NB4 (cell line): Measurements from ENCODE around the gene TXLNB.
A peak's percentile ranks its signal among the peaks of the same experiment; 100 is the strongest.

Source experiments
- DNase-seq: peaks from one replicate; pipeline ENCODE4 v3.0.0; 2010; ENCODE audit warnings: low read depth
- H3K4me3 ChIP-seq: one replicate; pipeline ENCODE4 v1.5.1; 2011; ENCODE audit warnings: mild to moderate bottlenecking, low read depth, low read length, moderate library complexity
- CTCF ChIP-seq: IDR thresholded peaks from one replicate; pipeline ENCODE4 v1.5.1; 2012; ENCODE audit warnings: low read depth, low read length
- MAX ChIP-seq: IDR thresholded peaks from 2 replicates; pipeline ENCODE4 v1.6.1; 2011; ENCODE audit warnings: low read depth, low read length
- MYC ChIP-seq: IDR thresholded peaks from 2 replicates; pipeline ENCODE4 v1.6.1; 2011; ENCODE audit warnings: low read depth, low read length
- POLR2A ChIP-seq: IDR thresholded peaks from 2 replicates; pipeline ENCODE4 v1.6.1; 2011; ENCODE audit warnings: mild to moderate bottlenecking; ENCODE audit not compliant: insufficient read length; ENCODE audit errors: extremely low read depth

The TXLNB gene

GRCh38 chr6:139291813-139292619 is at the start of gene TXLNB:
Gene TXLNB (minus strand): TSS chr6:139291998. CDS start chr6:139288899, 3,099 bp downstream.
- peak within 1 kb of the TSS; percentile 53 for H3K4me3 ChIP-seq
- DNase-seq, result peak; percentile 94
- TF ChIP-seq CTCF (peak; percentile 3), MAX (peak; percentile 81), MYC (peak; percentile 9; the same call in 1 of the 2 replicates), POLR2A (no peak)

- DNase-seq, result no peak
- no peak overlapping the region for H3K4me3 ChIP-seq
- TF ChIP-seq MYC (no peak), CTCF (no peak), MAX (no peak), POLR2A (no peak)
Observed at GRCh38 chr6:139341060-139341459, 49.3 kb upstream of the TXLNB start.

GRCh38 chr6:139338795-139339194 is 47.0 kb upstream of the TXLNB start:
- DNase-seq, result peak; percentile 97
- peak overlapping the region; percentile 32 for H3K4me3 ChIP-seq
- no peak; the same call in 1 of the 2 replicates for TF ChIP-seq MYC
- TF ChIP-seq POLR2A, result no peak
- no peak; the same call in 1 of the 2 replicates for TF ChIP-seq MAX
- no peak for TF ChIP-seq CTCF

- TF ChIP-seq CTCF (no peak), MAX (no peak), POLR2A (no peak), MYC (no peak)
- no peak overlapping the region for H3K4me3 ChIP-seq
- peak; percentile 86 for DNase-seq
Observed at GRCh38 chr6:139337830-139338229, 46.0 kb upstream of the TXLNB start.

GRCh38 chr6:139337001-139337400 is 45.2 kb upstream of the TXLNB start:
- no peak overlapping the region for H3K4me3 ChIP-seq
- TF ChIP-seq MYC, result no peak
- TF ChIP-seq MAX, result no peak
- TF ChIP-seq CTCF, result no peak
- TF ChIP-seq POLR2A, result no peak
- peak; percentile 35 for DNase-seq
